Muscle layer of duodenum (tissue), 2 donors: ENCODE results near the gene KLHL30.
A peak's percentile ranks its signal among the peaks of the same experiment; 100 is the strongest.

Experiments used
- H3K27ac ChIP-seq: one replicate; pipeline ENCODE4 v1.7.0; 2013; ENCODE audit warnings: mild to moderate bottlenecking, low read length
- H3K27me3 ChIP-seq: one replicate; pipeline ENCODE4 v1.7.0; 2013; ENCODE audit warnings: low read depth, mild to moderate bottlenecking, control low read depth, low read length
- H3K36me3 ChIP-seq, 2 donors: one replicate each; pipeline ENCODE4 v1.7.0; 2013; ENCODE audit warnings: low read length in 2 of 2, control low read depth in 1 of 2, mild to moderate bottlenecking in 1 of 2; ENCODE audit not compliant: insufficient read depth in 2 of 2, control insufficient read depth in 1 of 2
- H3K4me1 ChIP-seq, 2 donors: one replicate each; pipeline ENCODE4 v1.7.0; 2013; ENCODE audit warnings: low read length in 2 of 2, mild to moderate bottlenecking in 2 of 2, control low read depth in 1 of 2, moderate library complexity in 1 of 2; ENCODE audit not compliant: insufficient read depth in 2 of 2, control insufficient read depth in 1 of 2
- H3K4me3 ChIP-seq, 2 donors: one replicate each; pipeline ENCODE4 v1.7.0; 2013; ENCODE audit warnings: low read length in 2 of 2, low read depth in 1 of 2, mild to moderate bottlenecking in 1 of 2
- H3K9me3 ChIP-seq, 2 donors: one replicate each; pipeline ENCODE4 v1.7.0; 2013; ENCODE audit warnings: low read length in 2 of 2, control low read depth in 1 of 2, mild to moderate bottlenecking in 1 of 2; ENCODE audit not compliant: control insufficient read depth in 1 of 2
- donor health status: healthy.

KLHL30 gene, protein sequence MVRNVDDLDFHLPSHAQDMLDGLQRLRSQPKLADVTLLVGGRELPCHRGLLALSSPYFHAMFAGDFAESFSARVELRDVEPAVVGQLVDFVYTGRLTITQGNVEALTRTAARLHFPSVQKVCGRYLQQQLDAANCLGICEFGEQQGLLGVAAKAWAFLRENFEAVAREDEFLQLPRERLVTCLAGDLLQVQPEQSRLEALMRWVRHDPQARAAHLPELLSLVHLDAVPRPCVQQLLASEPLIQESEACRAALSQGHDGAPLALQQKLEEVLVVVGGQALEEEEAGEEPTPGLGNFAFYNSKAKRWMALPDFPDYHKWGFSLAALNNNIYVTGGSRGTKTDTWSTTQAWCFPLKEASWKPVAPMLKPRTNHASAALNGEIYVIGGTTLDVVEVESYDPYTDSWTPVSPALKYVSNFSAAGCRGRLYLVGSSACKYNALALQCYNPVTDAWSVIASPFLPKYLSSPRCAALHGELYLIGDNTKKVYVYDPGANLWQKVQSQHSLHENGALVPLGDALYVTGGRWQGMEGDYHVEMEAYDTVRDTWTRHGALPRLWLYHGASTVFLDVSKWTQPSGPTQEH

GRCh38 chr2:238138331-238139195 lies at the start of gene KLHL30:
TSS of gene KLHL30 (plus strand) at chr2:238138668. CDS start at chr2:238140755, 2,087 bp downstream.
- Histone ChIP-seq H3K36me3 (peaks cover 0 to 3% of the 10 kb centered on the region in 2 donors), H3K4me1 (peaks cover 0 to 33% of the 10 kb centered on the region in 2 donors), H3K27ac (no peak within 1 kb of the TSS), H3K9me3 (no peaks in the 10 kb centered on the region), H3K27me3 (no peaks in the 10 kb centered on the region), H3K4me3 (peak within 1 kb of the TSS in 1 of 2 donors; percentile 45)

GRCh38 chr2:238090887-238091286 lies 47.6 kb upstream of the KLHL30 start:
- Histone ChIP-seq H3K36me3 (no peaks in the 10 kb centered on the region), H3K4me3 (no peak overlapping the region), H3K27ac (no peak overlapping the region), H3K4me1 (no peaks in the 10 kb centered on the region), H3K9me3 (no peaks in the 10 kb centered on the region), H3K27me3 (no peaks in the 10 kb centered on the region)

DNA sequence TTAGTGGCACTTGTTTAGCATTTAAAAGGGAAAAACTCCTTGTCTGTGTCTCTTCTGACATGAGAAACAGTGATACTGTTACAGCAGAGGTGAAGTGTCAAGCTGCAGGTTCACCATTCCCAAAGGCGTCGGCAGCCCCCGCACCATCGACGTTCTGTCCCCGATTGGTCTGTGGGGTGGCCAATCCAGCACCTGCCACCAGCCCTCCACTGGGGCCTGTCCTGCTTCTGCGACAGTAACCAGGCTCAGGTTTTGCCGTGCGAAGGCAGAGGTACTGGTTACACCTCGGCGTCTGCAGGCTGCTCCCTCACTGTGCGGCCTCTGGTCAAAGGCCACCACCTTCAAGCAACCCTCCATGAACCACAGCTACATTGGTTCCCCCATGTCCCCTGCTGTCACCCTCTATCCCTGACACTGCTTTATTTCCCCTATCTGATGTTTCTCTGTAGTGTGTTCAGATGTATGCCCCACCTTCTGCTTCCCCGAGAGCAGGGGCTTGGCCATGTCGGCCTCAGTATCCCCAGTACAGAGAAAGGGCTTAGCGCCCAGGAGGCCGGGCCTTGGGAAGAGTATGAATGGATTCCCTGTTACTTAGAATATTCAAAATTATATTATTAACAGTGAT lies 46.9 kb upstream of the KLHL30 start:
- Histone ChIP-seq H3K27me3 (no peaks in the 10 kb centered on the region), H3K4me3 (no peak overlapping the region), H3K36me3 (no peaks in the 10 kb centered on the region), H3K4me1 (no peaks in the 10 kb centered on the region), H3K9me3 (no peaks in the 10 kb centered on the region), H3K27ac (no peak overlapping the region)

GRCh38 chr2:238092486-238093035 lies 45.9 kb upstream of the KLHL30 start:
- H3K4me1 ChIP-seq: no peaks in the 10 kb centered on the region
- H3K4me3 ChIP-seq: no peak overlapping the region
- no peaks in the 10 kb centered on the region for H3K9me3 ChIP-seq
- H3K36me3 ChIP-seq: no peaks in the 10 kb centered on the region
- no peak overlapping the region for H3K27ac ChIP-seq
- H3K27me3 ChIP-seq: no peaks in the 10 kb centered on the region

DNA sequence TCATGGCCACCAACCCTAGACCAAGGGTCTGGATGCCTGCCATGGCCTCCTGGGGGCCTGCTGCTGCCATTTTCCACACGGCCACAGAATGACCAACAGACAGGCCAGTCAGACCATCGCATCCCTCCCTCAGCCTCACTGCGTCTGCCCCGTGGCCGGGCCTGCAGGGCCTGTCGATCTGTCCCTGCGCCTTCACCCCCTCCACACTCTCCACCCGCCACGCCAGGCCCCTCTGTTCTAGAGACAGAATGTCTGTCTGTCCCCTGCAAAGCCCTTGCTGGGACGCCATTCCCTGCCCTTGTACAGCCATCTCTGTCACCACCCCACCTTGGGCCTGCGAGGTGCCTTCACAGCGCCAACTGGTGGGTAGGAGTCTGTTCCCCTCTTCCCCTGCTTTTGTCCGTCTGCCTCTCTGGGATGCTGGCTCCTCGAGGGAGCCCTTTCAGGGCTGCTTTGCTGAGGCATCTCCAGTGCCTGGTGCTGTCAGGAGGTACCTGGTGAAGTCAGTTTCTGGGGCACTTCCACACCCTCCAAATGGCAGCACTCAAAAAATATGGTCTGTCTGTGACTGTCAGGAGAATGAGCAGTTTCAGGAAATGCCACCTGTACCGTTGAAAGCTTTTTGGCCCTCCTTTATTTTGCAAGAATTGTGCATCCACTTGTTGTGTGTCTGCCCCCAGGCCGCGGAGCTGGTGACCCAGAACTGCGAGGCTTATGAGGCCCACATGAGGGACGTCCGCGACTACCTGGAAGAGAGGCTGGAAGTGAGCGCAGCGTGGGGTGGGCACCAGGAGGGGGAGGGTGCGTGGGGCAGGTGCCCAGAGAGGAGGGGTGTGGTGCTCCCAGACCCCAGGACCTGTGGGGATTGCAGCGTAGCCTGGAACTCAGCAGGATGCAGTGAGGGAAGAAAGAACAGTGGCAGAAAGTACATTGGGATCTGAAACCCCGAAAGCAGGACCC lies 45.0 kb upstream of the KLHL30 start:
- H3K4me1 ChIP-seq: no peaks in the 10 kb centered on the region
- no peak overlapping the region for H3K27ac ChIP-seq
- H3K27me3 ChIP-seq: no peaks in the 10 kb centered on the region
- no peaks in the 10 kb centered on the region for H3K36me3 ChIP-seq
- no peaks in the 10 kb centered on the region for H3K9me3 ChIP-seq
- no peak overlapping the region for H3K4me3 ChIP-seq

- Histone ChIP-seq H3K36me3 (no peaks in the 10 kb centered on the region), H3K9me3 (no peaks in the 10 kb centered on the region), H3K4me3 (no peak overlapping the region), H3K27me3 (no peaks in the 10 kb centered on the region), H3K27ac (no peak overlapping the region), H3K4me1 (peaks cover 0 to 5% of the 10 kb centered on the region in 2 donors)
Observed at GRCh38 chr2:238094438-238095022, 43.9 kb upstream of the KLHL30 start.

- Histone ChIP-seq H3K27me3 (no peaks in the 10 kb centered on the region), H3K27ac (no peak overlapping the region), H3K4me3 (no peak overlapping the region), H3K36me3 (no peaks in the 10 kb centered on the region), H3K4me1 (peaks cover 0 to 5% of the 10 kb centered on the region in 2 donors), H3K9me3 (no peaks in the 10 kb centered on the region)
Observed at GRCh38 chr2:238095143-238095542, 43.3 kb upstream of the KLHL30 start.

DNA sequence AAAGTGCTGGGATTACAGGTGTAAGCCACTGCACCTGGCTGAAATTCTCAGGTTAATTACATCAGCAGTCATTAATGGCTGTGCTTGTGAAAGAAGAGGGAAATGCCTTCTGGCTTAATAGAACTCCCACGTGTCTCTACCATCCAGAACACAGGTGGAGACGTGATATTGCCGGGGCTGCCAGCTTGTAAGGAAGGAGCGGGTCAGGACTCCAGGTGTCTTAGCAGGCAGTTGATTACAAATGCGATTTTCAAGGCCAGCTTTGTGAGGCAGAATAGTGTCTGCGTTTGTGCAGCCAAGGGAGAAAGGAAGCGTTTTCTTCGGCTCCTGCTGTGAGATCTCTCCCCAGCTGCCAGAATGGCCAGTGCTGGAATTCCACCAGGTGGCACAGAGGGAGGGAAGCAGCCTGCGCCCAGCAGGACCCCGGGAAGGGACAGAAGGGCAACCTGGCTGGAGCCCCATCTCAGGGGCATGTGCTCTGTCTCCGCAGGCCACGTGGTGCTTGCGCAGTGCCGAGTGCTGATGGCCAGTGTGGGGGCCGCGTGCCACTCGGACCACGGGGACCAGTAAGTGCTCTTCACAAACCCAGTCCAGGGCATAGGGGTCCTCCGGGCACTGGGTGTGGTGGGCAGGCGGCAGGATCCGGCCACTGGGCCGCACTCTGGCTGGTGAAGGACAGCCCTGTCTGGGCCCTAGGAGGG lies 42.0 kb upstream of the KLHL30 start:
- no peaks in the 10 kb centered on the region for H3K27me3 ChIP-seq
- H3K4me3 ChIP-seq: no peak overlapping the region
- H3K9me3 ChIP-seq: no peaks in the 10 kb centered on the region
- H3K36me3 ChIP-seq: no peaks in the 10 kb centered on the region
- no peak overlapping the region for H3K27ac ChIP-seq
- H3K4me1 ChIP-seq: peaks cover 0 to 5% of the 10 kb centered on the region in 2 donors

- no peaks in the 10 kb centered on the region for H3K36me3 ChIP-seq
- H3K27ac ChIP-seq: no peak overlapping the region
- peaks cover 0 to 5% of the 10 kb centered on the region in 2 donors for H3K4me1 ChIP-seq
- H3K9me3 ChIP-seq: no peaks in the 10 kb centered on the region
- H3K4me3 ChIP-seq: no peak overlapping the region
- H3K27me3 ChIP-seq: no peaks in the 10 kb centered on the region
Observed at GRCh38 chr2:238097201-238097987, 41.1 kb upstream of the KLHL30 start.
